Embryonic facial prominence (tissue), 1 donor: ENCODE measurements around the gene ABCD4.

Source experiments
- DNase-seq: peaks from one replicate; pipeline ENCODE4 v3.0.0-alpha.2; 2016; ENCODE audit errors: extremely low spot score

ABCD4 gene

DNA sequence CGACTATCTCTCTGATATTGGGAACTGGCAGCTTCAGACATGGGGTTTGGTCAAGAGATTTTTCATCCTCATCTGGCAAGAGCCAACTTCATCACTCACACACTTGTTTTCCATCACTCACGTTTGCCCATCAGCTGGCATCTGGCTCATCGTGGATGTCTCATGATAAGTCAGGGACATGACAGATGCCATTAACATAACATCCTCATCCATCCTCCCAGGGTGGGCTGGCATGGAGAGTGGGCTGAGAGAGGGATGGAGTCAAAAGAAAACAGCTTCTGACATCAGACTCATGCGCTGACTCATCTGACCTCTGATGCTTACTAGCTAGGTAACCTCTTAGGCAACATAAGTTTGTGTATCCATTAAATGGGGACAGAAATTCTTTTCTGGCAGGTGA, 65.3 kb downstream of the ABCD4 start:
- DNase-seq, result no peak
